DMS153 treated with DMSO at 0.1 percent for 48 hours (cell line): ENCODE measurements around the gene BAIAP2.
"Not testable (repeated sequence)": the region's sequence is repeated elsewhere in the genome, so short reads cannot be mapped to it uniquely, and the experiment has no call there.

ENCODE experiments used
- DNase-seq: peaks from one replicate; lab custom pipeline; 2025; ENCODE audit not compliant: unreplicated experiment; lab: John Stamatoyannopoulos, UW

BAIAP2 gene

DNA sequence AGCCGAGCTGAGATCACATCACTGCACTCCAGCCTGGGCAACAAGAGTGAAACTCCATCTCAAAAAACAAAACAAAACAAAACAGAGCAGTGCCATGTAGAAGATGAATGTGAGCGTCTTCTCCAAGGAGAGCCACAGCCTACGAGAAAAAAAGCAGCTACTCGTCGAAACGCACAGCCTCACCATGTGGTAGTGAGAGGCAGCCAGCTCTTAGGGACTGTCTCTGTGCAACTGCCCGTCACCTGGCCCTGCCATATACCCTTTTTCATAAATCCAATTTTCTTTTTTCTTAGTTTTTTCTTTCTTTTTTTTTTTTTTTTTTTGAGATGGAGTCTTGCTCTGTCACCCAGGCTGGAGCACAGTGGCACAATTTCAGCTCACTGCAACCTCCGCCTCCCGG, 119.1 kb downstream of the BAIAP2 start:
- not testable (repeated sequence) for DNase-seq

GRCh38 chr17:81154961-81155360, 120.0 kb downstream of the BAIAP2 start:
- DNase-seq = no peak

- no peak for DNase-seq
Measured at GRCh38 chr17:81156866-81157805, 122.2 kb downstream of the BAIAP2 start.

DNA sequence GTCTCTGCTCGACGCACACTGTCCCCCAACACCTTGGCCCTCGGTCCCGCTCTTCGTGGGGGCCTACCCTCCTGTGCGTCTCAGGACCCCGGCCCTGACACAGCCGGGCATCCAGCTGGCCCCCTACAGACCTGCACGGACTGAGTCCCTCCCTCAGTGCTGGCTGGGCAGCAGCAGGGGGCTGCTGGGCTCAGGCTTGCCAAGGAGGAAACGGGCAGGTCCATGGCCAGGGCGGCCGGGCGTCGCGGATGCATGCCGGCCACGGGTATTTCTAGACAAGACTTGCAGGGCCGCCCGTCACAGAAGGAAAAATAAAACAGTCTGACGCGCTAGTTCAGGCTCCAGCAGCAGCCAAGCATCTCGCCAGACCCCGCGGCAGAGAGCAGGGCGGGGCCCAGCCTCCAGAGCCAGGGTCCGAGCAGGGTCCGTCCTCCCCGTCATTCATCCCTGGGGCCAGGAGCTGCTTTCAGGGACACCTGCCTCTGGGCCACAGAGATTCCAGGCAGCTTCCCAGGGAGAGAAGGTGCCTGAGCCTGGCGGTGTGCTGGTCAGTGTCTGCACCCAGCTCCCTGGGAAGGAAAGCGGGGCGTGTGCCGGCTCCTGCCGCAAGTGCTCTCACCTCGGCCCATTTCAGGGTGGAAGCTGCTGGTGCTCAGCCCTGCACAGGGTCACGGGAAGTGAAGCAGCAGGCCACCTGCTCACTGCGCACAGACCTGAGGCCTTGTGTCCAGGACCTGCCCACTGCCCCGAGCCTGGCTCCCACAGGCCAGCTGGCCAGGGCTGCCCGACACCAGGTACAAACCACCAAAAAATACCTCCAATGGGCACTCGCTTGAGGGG, 123.1 kb downstream of the BAIAP2 start:
- DNase-seq = no peak

DNA sequence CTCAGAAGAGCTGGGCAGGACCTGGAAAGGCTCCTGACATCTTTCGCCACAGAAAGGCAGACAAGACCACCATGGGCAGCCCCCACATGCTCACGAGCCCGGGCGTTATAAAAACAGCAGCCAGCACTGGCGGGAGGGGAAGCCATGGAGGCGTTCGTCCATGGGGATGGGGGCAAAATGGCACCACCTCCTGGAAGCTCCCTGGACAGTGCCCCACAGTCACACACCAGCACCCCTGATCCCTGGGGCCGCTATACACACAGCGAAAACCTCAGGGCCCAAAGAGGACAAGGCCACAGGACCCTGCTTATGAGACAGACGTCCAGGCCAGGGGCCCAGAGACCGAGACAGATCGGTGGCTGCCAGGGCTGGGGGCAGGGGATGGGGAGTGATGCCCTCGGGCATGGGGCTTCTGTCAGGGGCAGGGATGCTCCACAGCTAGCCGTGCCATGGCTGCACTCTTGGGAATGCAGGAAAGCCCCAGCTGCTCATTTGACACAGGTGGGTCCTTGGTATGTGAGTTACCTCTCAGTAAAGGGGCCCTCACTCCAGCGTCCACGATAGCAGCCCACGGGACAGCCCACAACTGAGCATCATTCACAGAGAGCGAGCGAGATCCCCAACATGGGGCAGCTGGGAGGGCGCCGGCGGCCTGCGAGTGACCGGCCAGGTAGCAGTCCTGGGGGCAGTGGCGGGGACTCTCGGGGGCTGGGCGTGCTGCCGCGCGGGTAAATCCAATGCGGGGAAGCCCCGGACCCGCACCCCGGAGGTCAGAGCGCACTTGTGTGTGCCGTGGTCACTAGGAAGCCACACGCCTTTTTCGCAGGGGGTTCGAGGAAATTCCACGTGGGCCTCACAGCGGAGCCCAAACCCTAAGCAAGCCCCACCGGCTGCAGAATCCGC, 124.0 kb downstream of the BAIAP2 start:
- DNase-seq = no peak

DNA sequence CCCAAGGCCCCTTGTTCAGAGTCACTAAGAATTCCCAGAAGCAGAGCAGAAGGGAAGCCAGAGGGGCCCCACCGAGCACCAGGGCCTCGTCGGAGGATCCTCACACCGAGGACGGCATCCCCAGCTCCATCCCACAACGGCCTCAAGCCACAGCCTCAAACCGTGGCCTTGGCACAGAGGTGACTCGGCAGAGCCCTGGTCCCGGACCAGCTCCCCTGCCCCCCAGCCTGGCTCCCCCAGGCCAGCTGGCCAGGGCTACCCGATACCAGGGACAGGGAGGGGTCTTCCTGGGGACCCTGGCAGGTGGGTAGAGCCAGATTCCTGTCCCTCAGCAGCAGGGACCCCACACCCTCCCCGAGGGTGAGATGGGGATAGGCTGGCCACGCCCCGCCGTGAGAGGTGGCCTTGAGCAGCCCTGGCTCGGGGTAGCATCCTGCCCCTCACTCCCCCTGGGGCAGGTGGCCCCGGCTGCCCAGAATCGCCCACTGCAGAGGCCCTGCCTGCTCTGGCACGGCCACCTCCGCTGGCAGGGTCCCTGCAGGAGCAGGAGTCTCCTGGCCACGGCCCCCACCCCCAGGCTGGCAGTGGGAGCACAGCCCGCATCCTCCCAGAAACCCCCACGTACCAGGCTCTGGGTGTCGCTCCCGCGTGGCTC, 124.8 kb downstream of the BAIAP2 start:
- no peak for DNase-seq

DNA sequence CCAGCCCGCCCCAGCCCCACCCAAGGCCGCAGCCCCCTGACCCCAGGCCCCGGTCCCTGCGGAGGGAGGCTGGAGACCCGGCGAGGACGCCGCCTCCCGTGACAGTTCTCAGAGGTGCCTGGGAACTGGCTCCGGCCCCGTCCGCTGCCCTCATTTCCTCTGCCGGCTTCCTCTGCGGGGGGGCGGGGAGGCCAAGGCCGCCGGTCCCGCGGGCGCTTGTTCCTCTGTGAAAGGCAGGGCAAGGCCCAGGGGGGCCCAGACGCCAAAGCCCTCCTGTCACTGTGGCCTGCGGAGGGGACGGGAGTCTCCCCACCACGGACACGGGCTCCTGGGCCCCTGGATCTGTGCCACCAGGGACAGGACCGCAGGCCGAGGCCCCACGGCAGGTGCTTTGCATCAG, 125.4 kb downstream of the BAIAP2 start:
- no peak for DNase-seq

- no peak for DNase-seq
Measured at GRCh38 chr17:81160747-81161453, 125.9 kb downstream of the BAIAP2 start.

GRCh38 chr17:81161536-81161935, 126.6 kb downstream of the BAIAP2 start:
- no peak for DNase-seq

GRCh38 chr17:81161972-81162371, 127.0 kb downstream of the BAIAP2 start:
- no peak for DNase-seq

- no peak for DNase-seq
Measured at GRCh38 chr17:81162491-81162890, 127.5 kb downstream of the BAIAP2 start.

DNA sequence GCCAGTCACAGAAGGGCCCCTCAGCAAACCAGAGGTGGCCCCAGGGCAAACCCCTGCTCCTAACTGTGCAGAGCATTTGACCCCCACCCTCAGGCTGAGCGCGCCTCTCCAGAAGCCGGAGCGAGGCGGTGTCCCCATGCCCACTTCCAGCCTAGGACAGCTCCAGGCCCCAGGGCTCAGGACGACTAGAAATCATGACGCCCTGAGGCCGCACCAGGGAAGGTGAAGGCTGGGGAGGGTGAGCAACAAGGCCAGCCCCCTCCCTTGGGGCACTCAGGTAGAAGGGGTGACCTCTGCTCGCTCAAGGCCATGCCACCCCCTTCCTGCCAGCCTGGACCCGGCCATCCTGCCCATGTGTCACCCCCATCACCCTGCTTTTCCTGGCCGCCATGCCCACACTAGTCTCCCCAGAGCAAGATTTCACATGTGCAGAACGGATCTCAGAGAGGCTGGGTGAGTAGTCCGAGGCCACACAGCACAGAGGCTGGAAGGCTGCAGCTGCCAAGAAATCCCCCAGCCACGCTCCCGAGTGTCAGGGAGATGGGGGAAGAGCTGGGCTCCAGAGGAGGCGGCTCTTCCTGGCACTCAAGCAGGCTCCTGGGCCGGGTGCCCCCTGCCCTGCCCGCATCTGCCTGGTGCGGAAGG, 128.2 kb downstream of the BAIAP2 start:
- DNase-seq = no peak

DNA sequence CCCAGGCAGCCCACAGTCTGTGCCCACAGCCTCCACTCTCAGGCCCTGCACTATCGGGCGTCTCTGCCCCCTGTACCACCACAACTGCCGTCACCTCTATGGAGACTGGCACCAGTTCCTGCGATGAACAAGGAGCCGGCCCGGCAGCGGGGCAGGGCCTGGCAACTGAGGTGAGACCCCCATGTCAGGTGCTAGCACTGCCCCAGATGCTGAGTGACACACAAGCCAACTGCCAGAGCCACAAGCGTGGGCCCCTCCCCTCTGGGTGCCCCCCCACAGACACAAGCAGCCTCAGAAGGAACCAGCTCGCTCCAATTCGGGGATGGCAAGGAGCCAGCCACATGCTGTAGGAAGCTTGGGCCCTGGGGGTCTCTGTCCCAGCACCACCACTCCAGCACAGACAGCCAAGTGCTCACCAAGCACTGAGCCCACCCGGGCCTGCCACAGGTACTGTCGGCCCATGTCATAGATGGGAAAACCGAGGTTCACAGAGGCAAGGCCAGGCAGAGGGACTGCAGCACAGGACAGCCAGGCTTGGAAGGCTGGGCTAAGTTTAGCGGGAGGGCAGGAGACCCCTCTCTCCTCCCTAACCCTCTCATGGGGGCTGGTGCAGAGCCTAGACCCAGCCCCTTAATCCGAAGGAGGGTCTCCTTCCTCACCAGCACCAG, 128.9 kb downstream of the BAIAP2 start:
- DNase-seq = no peak

DNA sequence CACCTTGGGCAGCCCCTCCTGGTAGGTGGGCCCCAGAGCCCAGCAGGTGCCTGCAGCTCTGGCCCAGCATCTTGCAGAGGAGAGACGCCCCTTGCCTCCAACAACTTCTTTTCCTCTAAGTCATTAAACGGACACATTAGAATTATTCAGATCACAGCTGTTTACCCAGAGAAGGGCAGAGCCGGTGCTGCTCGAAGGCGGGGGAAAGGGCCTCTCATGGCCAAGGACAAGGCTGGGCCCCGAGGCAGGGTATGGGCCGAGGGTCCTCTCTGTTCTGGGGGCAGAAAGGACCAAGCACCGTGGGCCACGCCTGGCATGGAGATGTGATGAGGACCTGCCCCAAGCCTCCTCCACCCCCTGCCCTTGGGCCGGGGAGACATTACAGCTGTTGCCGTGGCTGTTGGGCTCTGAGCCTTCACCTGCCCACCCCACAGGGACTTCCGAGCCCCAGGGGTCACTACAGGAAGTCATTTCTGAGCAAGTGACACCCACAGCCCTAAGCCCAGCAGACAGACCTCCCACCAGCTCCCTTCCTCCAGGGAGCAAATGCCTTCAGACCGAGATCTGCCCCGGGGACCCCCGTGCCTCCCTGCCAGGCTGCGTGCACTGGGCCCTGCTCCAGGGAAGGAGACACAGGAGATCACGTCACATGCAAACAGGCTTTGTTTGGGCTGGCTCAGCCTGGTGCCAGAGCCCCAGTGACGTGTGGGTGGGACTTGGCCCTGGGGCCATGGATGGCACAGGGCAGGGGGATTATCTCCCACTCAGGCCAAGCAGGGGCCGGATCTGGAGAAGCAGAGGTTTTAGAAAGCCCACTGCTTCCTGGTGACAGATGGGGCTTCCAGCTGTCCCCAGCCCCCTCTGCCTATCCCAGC, 129.7 kb downstream of the BAIAP2 start:
- DNase-seq = no peak

DNA sequence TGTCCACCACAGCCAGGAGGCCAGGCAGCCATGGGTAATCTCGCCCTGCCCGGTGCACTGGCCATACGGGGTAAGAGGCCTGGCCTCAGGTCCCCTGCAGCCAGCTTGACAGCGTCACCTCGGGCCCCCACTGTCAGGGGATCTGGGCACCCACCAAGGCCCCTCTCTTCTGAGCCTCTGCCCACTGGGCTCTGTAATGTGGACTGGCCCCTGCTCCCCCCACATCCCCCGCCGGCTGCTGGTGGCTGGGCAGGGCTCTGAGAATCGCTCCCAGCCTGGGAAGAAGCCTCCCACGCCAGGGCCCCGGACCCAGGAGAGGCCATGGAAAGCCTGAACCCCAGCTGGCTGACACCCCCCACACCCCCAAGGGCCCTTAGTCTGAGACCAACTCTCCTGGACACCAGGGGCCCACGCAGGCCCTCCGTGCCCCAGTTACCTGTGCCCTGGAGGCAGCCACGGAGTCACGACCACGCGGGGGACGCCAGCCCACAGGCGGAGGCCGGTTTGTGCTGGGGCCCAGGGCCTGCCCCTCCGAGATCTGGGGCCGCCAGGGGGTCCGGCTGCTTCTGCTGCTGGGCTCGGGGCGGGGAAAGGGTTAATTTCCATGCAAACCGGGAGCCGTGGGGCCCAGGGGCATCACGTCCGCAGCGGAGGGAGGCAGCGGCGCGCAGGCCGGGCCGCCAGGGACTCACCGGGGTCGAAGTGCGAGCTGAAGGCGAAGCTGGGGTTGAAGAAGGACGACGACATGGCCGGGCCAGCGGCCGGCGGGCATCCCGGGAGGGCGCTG, 130.5 kb downstream of the BAIAP2 start, which contains the start of gene PVALEF:
Gene PVALEF (plus strand): TSS at position 262 of the 787 bp plus-strand sequence. CDS start 15,720 bp downstream, outside the sequence.
- DNase-seq = no peak

GRCh38 chr17:81166033-81166492, 131.1 kb downstream of the BAIAP2 start, which contains the start of gene AATK:
TSS of gene AATK (minus strand) at chr17:81166221. CDS start at chr17:81165992, 229 bp downstream.
- no peak for DNase-seq
